ENCODE measurements around the gene ATP6V1G2.

Gene ATP6V1G2

GRCh38 chr6:31575952-31576685 is 29.7 kb upstream of the ATP6V1G2 start:
- no peaks in the 10 kb centered on the region for H3K9me3 ChIP-seq
- no peaks in the 10 kb centered on the region for H3K27me3 ChIP-seq
- no peaks in the 10 kb centered on the region for H3K36me3 ChIP-seq
- DNase-seq, result no peak
- peaks cover 6% of the 10 kb centered on the region; the same call in 1 of the 2 replicates for H3K4me1 ChIP-seq
- no peak for TF ChIP-seq CTCF (IDR thresholded peaks at IDR 0.05; ENCODE audit: low read depth, low read length)
- no peak overlapping the region for H3K4me3 ChIP-seq (ENCODE audit: low read depth, low read length)

GRCh38 chr6:31575335-31575901 is 29.0 kb upstream of the ATP6V1G2 start, which contains the start of gene TNF:
Gene TNF (plus strand): TSS chr6:31575565. CDS start chr6:31575742, 177 bp downstream.
- TF ChIP-seq CTCF (IDR thresholded peaks at IDR 0.05; ENCODE audit: low read depth, low read length), result no peak
- peaks cover 6% of the 10 kb centered on the region; the same call in 1 of the 2 replicates for H3K4me1 ChIP-seq
- DNase-seq, result no peak

GRCh38 chr6:31574106-31575061 is 28.0 kb upstream of the ATP6V1G2 start:
- Histone ChIP-seq H3K4me1 (peaks cover 6% of the 10 kb centered on the region; the same call in 1 of the 2 replicates), H3K9me3 (no peaks in the 10 kb centered on the region), H3K27me3 (no peaks in the 10 kb centered on the region), H3K36me3 (no peaks in the 10 kb centered on the region), H3K4me3 (ENCODE audit: low read depth, low read length) (no peak overlapping the region)
- no peak for DNase-seq
- TF ChIP-seq CTCF (IDR thresholded peaks at IDR 0.05; ENCODE audit: low read depth, low read length), result no peak

More at GRCh38 chr6:31575335-31575901, 29.0 kb upstream of the ATP6V1G2 start, which contains the start of gene TNF:
- Histone ChIP-seq H3K9me3 (no peaks in the 10 kb centered on the region), H3K27me3 (no peaks in the 10 kb centered on the region), H3K36me3 (no peaks in the 10 kb centered on the region), H3K4me3 (ENCODE audit: low read depth, low read length) (no peak within 1 kb of the TSS)

- no peak for TF ChIP-seq CTCF (IDR thresholded peaks at IDR 0.05; ENCODE audit: low read depth, low read length)
- H3K9me3 ChIP-seq, result no peaks in the 10 kb centered on the region
- DNase-seq, result no peak
- no peak overlapping the region for H3K4me3 ChIP-seq (ENCODE audit: low read depth, low read length)
- no peaks in the 10 kb centered on the region for H3K36me3 ChIP-seq
- H3K4me1 ChIP-seq, result peaks cover 6% of the 10 kb centered on the region; the same call in 1 of the 2 replicates
- H3K27me3 ChIP-seq, result no peaks in the 10 kb centered on the region; the same call in 1 of the 2 replicates
These were observed 27.1 kb upstream of the ATP6V1G2 start for GRCh38 chr6:31573239-31574105.

GRCh38 chr6:31572041-31572911 is 25.9 kb upstream of the ATP6V1G2 start, which contains the start of gene LTA:
Gene LTA (plus strand): TSS chr6:31572289. CDS start chr6:31572743, 454 bp downstream.
- no peak for DNase-seq
- no peaks in the 10 kb centered on the region for H3K9me3 ChIP-seq
- TF ChIP-seq CTCF (IDR thresholded peaks at IDR 0.05; ENCODE audit: low read depth, low read length), result no peak
- no peak within 1 kb of the TSS for H3K4me3 ChIP-seq (ENCODE audit: low read depth, low read length)
- no peaks in the 10 kb centered on the region; the same call in 1 of the 2 replicates for H3K27me3 ChIP-seq
- no peaks in the 10 kb centered on the region for H3K36me3 ChIP-seq
- H3K4me1 ChIP-seq, result peaks cover 6% of the 10 kb centered on the region; the same call in 1 of the 2 replicates

Measured in BE2C (cell line).